Stomach (tissue), 4 donors: ENCODE measurements around the gene PTPN3.

Experiments
- EP300 ChIP-seq: sonication (generic); formaldehyde crosslinking; IDR thresholded peaks from one replicate; pipeline ENCODE4 v1.6.1; 2017; ENCODE audit warnings: antibody characterized with exemption
- POLR2AphosphoS5 ChIP-seq, 3 donors: sonication (generic); formaldehyde crosslinking; IDR thresholded peaks; one replicate each; pipeline ENCODE4 v1.6.1; 2016; ENCODE audit warnings: antibody characterized with exemption in 3 of 3

GRCh38 chr9:109463924-109464625 is 34.0 kb downstream of the PTPN3 start:
- TF ChIP-seq EP300 (no peak), POLR2AphosphoS5 (IDR thresholded peaks at IDR 0.05) (no peak)
